GDM1 (cell line): Measurements from ENCODE around the gene ECHDC3.

Source experiments
- DNase-seq: peaks from one replicate; lab custom pipeline; 2025; lab: John Stamatoyannopoulos, UW

The ECHDC3 gene

GRCh38 chr10:11782793-11783557 is 40.8 kb downstream of the ECHDC3 start:
- no peak for DNase-seq

- no peak for DNase-seq
Observed at GRCh38 chr10:11783558-11783865, 41.3 kb downstream of the ECHDC3 start.

- no peak for DNase-seq
Observed at GRCh38 chr10:11787374-11787773, 45.2 kb downstream of the ECHDC3 start.

- no peak for DNase-seq
Observed at GRCh38 chr10:11787846-11788245, 45.7 kb downstream of the ECHDC3 start.

- DNase-seq, result no peak
Observed at GRCh38 chr10:11789306-11789705, 47.1 kb downstream of the ECHDC3 start.

- DNase-seq, result no peak
Observed at GRCh38 chr10:11789956-11790355, 47.8 kb downstream of the ECHDC3 start.

- no peak for DNase-seq
Observed at GRCh38 chr10:11793762-11794479, 51.7 kb downstream of the ECHDC3 start.

- no peak for DNase-seq
Observed at GRCh38 chr10:11794566-11794965, 52.4 kb downstream of the ECHDC3 start.

- no peak for DNase-seq
Observed at GRCh38 chr10:11795101-11795920, 53.1 kb downstream of the ECHDC3 start.

GRCh38 chr10:11796474-11796873 is 54.3 kb downstream of the ECHDC3 start:
- DNase-seq, result no peak

GRCh38 chr10:11797281-11797680 is 55.1 kb downstream of the ECHDC3 start:
- DNase-seq, result no peak

GRCh38 chr10:11797847-11798633 is 55.9 kb downstream of the ECHDC3 start:
- DNase-seq, result no peak

- peak; percentile 36 for DNase-seq
Observed at GRCh38 chr10:11798845-11799735, 56.9 kb downstream of the ECHDC3 start.

- no peak for DNase-seq
Observed at GRCh38 chr10:11799736-11800080, 57.5 kb downstream of the ECHDC3 start.

GRCh38 chr10:11804336-11804735 is 62.2 kb downstream of the ECHDC3 start:
- no peak for DNase-seq

GRCh38 chr10:11805792-11806191 is 63.6 kb downstream of the ECHDC3 start:
- no peak for DNase-seq

GRCh38 chr10:11806706-11807105 is 64.5 kb downstream of the ECHDC3 start:
- no peak for DNase-seq

GRCh38 chr10:11808808-11809207 is 66.6 kb downstream of the ECHDC3 start:
- DNase-seq, result no peak

- no peak for DNase-seq
Observed at GRCh38 chr10:11810313-11810766, 68.2 kb downstream of the ECHDC3 start.

GRCh38 chr10:11810973-11811372 is 68.8 kb downstream of the ECHDC3 start:
- DNase-seq, result no peak

GRCh38 chr10:11813177-11813576 is 71.0 kb downstream of the ECHDC3 start:
- no peak for DNase-seq
